ENCODE results near the gene POLE4.

GRCh38 chr2:74951211-74951754 is 7.2 kb upstream of the POLE4 start:
- TF ChIP-seq CTCF (IDR thresholded peaks at IDR 0.05) (no peak), EZH2 (IDR thresholded peaks at IDR 0.05; ENCODE audit: borderline replicate concordance, insufficient read depth, low read depth, low read length, poor library complexity, severe bottlenecking) (no peak)

Data from B cell (primary cell).